SK-N-SH treated with all-trans-retinoic acid at 6 μM for 48 hours (cell line): Measurements from ENCODE around the gene FAM161A.

Experiments
- ATAC-seq: fragments of 200-7000 bp; cut with Tn5 transposase; 3 replicates; pipeline ENCODE4 v1.9.1; 2020; ENCODE audit warnings: mild to moderate bottlenecking, moderate library complexity
- ARNTL ChIP-seq: fragments of 450-650 bp; formaldehyde crosslinking; IDR thresholded peaks from 2 replicates; pipeline ENCODE4 v1.5.0; 2020; ENCODE audit warnings: low read depth, mild to moderate bottlenecking, moderate library complexity, borderline replicate concordance
- BACH2 ChIP-seq: fragments of 250-450 bp; sonication (Bioruptor Pico); IDR thresholded peaks from 2 replicates; pipeline ENCODE4 v1.9.0; 2021; ENCODE audit warnings: mild to moderate bottlenecking, borderline replicate concordance
- CSDC2 ChIP-seq: fragments of 250-450 bp; sonication (Bioruptor Pico); IDR thresholded peaks from 2 replicates; pipeline ENCODE4 v1.5.0; 2020; ENCODE audit warnings: mild to moderate bottlenecking, moderate library complexity
- ESRRG ChIP-seq: fragments of 250-450 bp; sonication (Bioruptor Pico); IDR thresholded peaks from 2 replicates; pipeline ENCODE4 v1.6.1; 2021; ENCODE audit warnings: mild to moderate bottlenecking
- GLIS3 ChIP-seq: fragments of 250-450 bp; sonication (Bioruptor Pico); IDR thresholded peaks from 2 replicates; pipeline ENCODE4 v1.5.0; 2020; ENCODE audit warnings: mild to moderate bottlenecking, moderate library complexity
- ISL1 ChIP-seq: fragments of 250-450 bp; sonication (Bioruptor Pico); IDR thresholded peaks from 2 replicates; pipeline ENCODE4 v2.1.2; 2022; ENCODE audit warnings: mild to moderate bottlenecking, moderate library complexity
- OSR1 ChIP-seq: fragments of 250-450 bp; sonication (Bioruptor Pico); IDR thresholded peaks from 2 replicates; pipeline ENCODE4 v1.8.0; 2022; ENCODE audit warnings: moderate library complexity, mild to moderate bottlenecking, inconsistent platforms
- PATZ1 ChIP-seq: fragments of 250-450 bp; sonication (Bioruptor Pico); IDR thresholded peaks from 2 replicates; pipeline ENCODE4 v1.8.0; 2020; ENCODE audit warnings: mild to moderate bottlenecking, moderate library complexity, borderline replicate concordance
- RARB ChIP-seq: fragments of 250-450 bp; sonication (Bioruptor Pico); IDR thresholded peaks from 2 replicates; pipeline ENCODE4 v1.8.0; 2021; ENCODE audit warnings: mild to moderate bottlenecking, moderate library complexity
- SNAI2 ChIP-seq: fragments of 250-450 bp; sonication (Bioruptor Pico); IDR thresholded peaks from 2 replicates; pipeline ENCODE4 v1.5.0; 2020; ENCODE audit warnings: mild to moderate bottlenecking, moderate library complexity
- TCF4 ChIP-seq: fragments of 250-450 bp; sonication (Bioruptor Pico); IDR thresholded peaks from 2 replicates; pipeline ENCODE4 v1.8.0; 2021; ENCODE audit warnings: mild to moderate bottlenecking, moderate library complexity, borderline replicate concordance
- TSHZ2 ChIP-seq: fragments of 250-450 bp; sonication (Bioruptor Pico); IDR thresholded peaks from 2 replicates; pipeline ENCODE4 v1.5.0; 2020; ENCODE audit warnings: mild to moderate bottlenecking, moderate library complexity
- ZC3H10 ChIP-seq: fragments of 250-450 bp; sonication (Bioruptor Pico); IDR thresholded peaks from 2 replicates; pipeline ENCODE4 v1.5.1; 2021; ENCODE audit warnings: mild to moderate bottlenecking, moderate library complexity
- ZFP3 ChIP-seq: fragments of 250-450 bp; sonication (Bioruptor Pico); IDR thresholded peaks from 2 replicates; pipeline ENCODE4 v1.5.0; 2020; ENCODE audit warnings: mild to moderate bottlenecking, moderate library complexity
- ZNF70 ChIP-seq: fragments of 450-650 bp; formaldehyde crosslinking; IDR thresholded peaks from 2 replicates; pipeline ENCODE4 v1.5.0; 2020; ENCODE audit warnings: mild to moderate bottlenecking, moderate library complexity
- TF ChIP-seq, protein P1 (sequence below): fragments of 250-450 bp; sonication (Bioruptor Pico); IDR thresholded peaks from 2 replicates; pipeline ENCODE4 v1.8.0; 2021; ENCODE audit warnings: low read depth, mild to moderate bottlenecking, moderate library complexity, borderline replicate concordance
- TF ChIP-seq, protein P2 (sequence below): fragments of 250-450 bp; sonication (Bioruptor Pico); IDR thresholded peaks from 2 replicates; pipeline ENCODE4 v1.5.1; 2021; ENCODE audit warnings: mild to moderate bottlenecking, moderate library complexity
- TF ChIP-seq, protein P3 (sequence below): fragments of 250-450 bp; sonication (Bioruptor Pico); IDR thresholded peaks from 2 replicates; pipeline ENCODE4 v1.5.1; 2020; ENCODE audit warnings: low read depth, mild to moderate bottlenecking, moderate library complexity

The FAM161A gene

DNA sequence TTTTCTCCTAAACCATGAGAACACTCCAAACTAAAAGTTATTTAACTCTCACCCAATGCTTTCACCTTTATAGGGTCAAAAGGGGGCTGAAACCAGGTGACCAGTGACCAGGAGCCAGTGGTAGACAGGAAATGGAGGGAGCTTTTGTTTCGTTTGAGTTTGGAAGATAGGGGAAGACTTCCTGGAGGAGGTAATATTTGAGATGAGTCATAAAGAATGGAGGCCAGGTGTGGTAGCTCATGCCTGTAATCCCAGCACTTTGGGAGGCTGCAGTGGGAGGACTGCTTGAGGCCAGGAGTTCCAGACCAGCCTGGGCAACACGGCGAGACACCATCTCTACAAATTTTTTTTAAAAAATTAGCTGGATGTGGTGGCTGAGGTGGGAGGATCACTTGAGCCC, 8.5 kb downstream of the FAM161A start:
- ATAC-seq: no peak
- TF ChIP-seq SNAI2 (CRISPR knock-in tag): no peak
- TF ChIP-seq, protein P1, sequence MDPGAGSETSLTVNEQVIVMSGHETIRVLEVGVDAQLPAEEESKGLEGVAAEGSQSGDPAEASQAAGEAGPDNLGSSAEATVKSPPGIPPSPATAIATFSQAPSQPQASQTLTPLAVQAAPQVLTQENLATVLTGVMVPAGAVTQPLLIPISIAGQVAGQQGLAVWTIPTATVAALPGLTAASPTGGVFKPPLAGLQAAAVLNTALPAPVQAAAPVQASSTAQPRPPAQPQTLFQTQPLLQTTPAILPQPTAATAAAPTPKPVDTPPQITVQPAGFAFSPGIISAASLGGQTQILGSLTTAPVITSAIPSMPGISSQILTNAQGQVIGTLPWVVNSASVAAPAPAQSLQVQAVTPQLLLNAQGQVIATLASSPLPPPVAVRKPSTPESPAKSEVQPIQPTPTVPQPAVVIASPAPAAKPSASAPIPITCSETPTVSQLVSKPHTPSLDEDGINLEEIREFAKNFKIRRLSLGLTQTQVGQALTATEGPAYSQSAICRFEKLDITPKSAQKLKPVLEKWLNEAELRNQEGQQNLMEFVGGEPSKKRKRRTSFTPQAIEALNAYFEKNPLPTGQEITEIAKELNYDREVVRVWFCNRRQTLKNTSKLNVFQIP (CRISPR knock-in tag): no peak
- TF ChIP-seq BACH2 (CRISPR knock-in tag): no peak
- TF ChIP-seq ISL1 (CRISPR knock-in tag): no peak
- TF ChIP-seq ZC3H10 (CRISPR knock-in tag): no peak
- TF ChIP-seq ESRRG (CRISPR knock-in tag): no peak
- no peak for TF ChIP-seq RARB (CRISPR knock-in tag)
- TF ChIP-seq ZNF70 (CRISPR knock-in tag): no peak
- no peak for TF ChIP-seq CSDC2 (CRISPR knock-in tag)
- no peak for TF ChIP-seq OSR1 (CRISPR knock-in tag)
- TF ChIP-seq PATZ1 (CRISPR knock-in tag): no peak

DNA sequence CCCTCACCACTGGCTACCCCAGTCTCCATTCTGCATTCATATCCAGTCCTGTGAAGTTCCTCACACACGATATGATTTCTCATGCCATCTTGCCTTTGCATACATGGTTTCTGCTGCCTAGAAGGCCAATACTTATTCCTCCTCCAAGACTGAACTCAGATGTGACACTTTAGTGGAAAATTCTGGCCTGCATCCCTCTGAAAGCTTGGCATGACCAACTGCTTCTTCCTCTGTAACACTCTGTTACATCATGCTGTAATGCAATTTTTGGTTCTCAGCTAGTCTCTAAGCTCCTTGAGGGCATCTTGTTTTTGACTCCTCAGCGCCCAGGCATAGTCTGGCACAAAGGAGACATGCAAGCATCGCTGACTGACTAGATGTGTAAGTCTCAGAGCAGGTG, 12.6 kb downstream of the FAM161A start:
- TF ChIP-seq ZFP3 (CRISPR knock-in tag) (no peak), TSHZ2 (no peak), GLIS3 (CRISPR knock-in tag) (no peak), ZC3H10 (CRISPR knock-in tag) (no peak), RARB (CRISPR knock-in tag) (no peak), OSR1 (CRISPR knock-in tag) (no peak), PATZ1 (CRISPR knock-in tag) (no peak), ARNTL (CRISPR knock-in tag) (no peak), ESRRG (CRISPR knock-in tag) (no peak), BACH2 (CRISPR knock-in tag) (no peak), SNAI2 (CRISPR knock-in tag) (no peak), CSDC2 (CRISPR knock-in tag) (no peak), TCF4 (CRISPR knock-in tag) (no peak), ISL1 (CRISPR knock-in tag) (no peak)
- TF ChIP-seq, protein P2, sequence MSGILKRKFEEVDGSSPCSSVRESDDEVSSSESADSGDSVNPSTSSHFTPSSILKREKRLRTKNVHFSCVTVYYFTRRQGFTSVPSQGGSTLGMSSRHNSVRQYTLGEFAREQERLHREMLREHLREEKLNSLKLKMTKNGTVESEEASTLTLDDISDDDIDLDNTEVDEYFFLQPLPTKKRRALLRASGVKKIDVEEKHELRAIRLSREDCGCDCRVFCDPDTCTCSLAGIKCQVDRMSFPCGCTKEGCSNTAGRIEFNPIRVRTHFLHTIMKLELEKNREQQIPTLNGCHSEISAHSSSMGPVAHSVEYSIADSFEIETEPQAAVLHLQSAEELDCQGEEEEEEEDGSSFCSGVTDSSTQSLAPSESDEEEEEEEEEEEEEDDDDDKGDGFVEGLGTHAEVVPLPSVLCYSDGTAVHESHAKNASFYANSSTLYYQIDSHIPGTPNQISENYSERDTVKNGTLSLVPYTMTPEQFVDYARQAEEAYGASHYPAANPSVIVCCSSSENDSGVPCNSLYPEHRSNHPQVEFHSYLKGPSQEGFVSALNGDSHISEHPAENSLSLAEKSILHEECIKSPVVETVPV (CRISPR knock-in tag): no peak
- TF ChIP-seq, protein P3, sequence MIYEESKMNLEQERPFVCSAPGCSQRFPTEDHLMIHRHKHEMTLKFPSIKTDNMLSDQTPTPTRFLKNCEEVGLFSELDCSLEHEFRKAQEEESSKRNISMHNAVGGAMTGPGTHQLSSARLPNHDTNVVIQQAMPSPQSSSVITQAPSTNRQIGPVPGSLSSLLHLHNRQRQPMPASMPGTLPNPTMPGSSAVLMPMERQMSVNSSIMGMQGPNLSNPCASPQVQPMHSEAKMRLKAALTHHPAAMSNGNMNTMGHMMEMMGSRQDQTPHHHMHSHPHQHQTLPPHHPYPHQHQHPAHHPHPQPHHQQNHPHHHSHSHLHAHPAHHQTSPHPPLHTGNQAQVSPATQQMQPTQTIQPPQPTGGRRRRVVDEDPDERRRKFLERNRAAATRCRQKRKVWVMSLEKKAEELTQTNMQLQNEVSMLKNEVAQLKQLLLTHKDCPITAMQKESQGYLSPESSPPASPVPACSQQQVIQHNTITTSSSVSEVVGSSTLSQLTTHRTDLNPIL: no peak
- TF ChIP-seq, protein P1 (CRISPR knock-in tag): no peak
- no peak for ATAC-seq
